Tibial nerve (tissue), 3 donors: Measurements from ENCODE around the gene PPP2R3A.

ENCODE experiments used
- CTCF ChIP-seq, 5 experiments: fragments of 200-600 bp in 3 of 5; fragments of 450-650 bp in 2 of 5; sonication (generic) in 3 of 5; IDR thresholded peaks; one replicate each; pipeline ENCODE4 v1.5.1; 2016 to 2019; ENCODE audit warnings: antibody characterized with exemption in 5 of 5, mild to moderate bottlenecking in 3 of 5, moderate library complexity in 2 of 5
- POLR2A ChIP-seq, 2 donors: fragments of 450-650 bp; IDR thresholded peaks; one replicate each; pipeline ENCODE4 v1.6.1; 2017; ENCODE audit warnings: antibody characterized with exemption in 2 of 2, mild to moderate bottlenecking in 2 of 2, moderate library complexity in 2 of 2

- no peak for TF ChIP-seq CTCF (IDR thresholded peaks at IDR 0.05)
- TF ChIP-seq POLR2A (IDR thresholded peaks at IDR 0.05) = no peak
Measured at GRCh38 chr3:135926664-135927063, 38.9 kb upstream of the PPP2R3A start.
